Neutrophil (primary cell): ENCODE data around the gene BCAP31.
"Not testable (repeated sequence)": the region's sequence is repeated elsewhere in the genome, so short reads cannot be mapped to it uniquely, and the experiment has no call there.

Experiments used
- H3K27ac ChIP-seq: fragments of 200-600 bp; sonication (generic); 2 replicates; pipeline ENCODE4 v1.5.1; 2016; ENCODE audit warnings: mild to moderate bottlenecking, moderate library complexity
- H3K27me3 ChIP-seq: fragments of 200-600 bp; sonication (generic); 2 replicates; pipeline ENCODE4 v1.6.0; 2016; ENCODE audit warnings: mild to moderate bottlenecking
- H3K36me3 ChIP-seq: fragments of 200-600 bp; sonication (generic); 2 replicates; pipeline ENCODE4 v1.5.1; 2017
- H3K4me1 ChIP-seq, 2 experiments: fragments of 200-600 bp in 1 of 2; sonication (generic) in 1 of 2; 1 replicate in 1 of 2; 2 replicates in 1 of 2; pipeline versions ENCODE4 v1.5.1 to v1.6.1; 2013 to 2016; ENCODE audit warnings: low read depth in 1 of 2, low read length in 1 of 2, mild to moderate bottlenecking in 1 of 2, moderate library complexity in 1 of 2; ENCODE audit not compliant: control insufficient read depth in 1 of 2, insufficient read depth in 1 of 2
- H3K4me3 ChIP-seq, 2 experiments: fragments of 200-600 bp in 1 of 2; sonication (generic) in 1 of 2; 1 replicate in 1 of 2; 2 replicates in 1 of 2; pipeline ENCODE4 v1.5.1; 2013 to 2016; ENCODE audit warnings: low read depth in 1 of 2, low read length in 1 of 2, mild to moderate bottlenecking in 1 of 2, moderate library complexity in 1 of 2
- H3K9me3 ChIP-seq: fragments of 200-600 bp; sonication (generic); 2 replicates; pipeline ENCODE4 v1.5.1; 2016
- TF ChIP-seq, protein P1 (sequence below): fragments of 200-600 bp; sonication (generic); IDR thresholded peaks from 2 replicates; pipeline ENCODE4 v1.5.1; 2016; ENCODE audit warnings: antibody characterized with exemption

The BCAP31 gene

DNA sequence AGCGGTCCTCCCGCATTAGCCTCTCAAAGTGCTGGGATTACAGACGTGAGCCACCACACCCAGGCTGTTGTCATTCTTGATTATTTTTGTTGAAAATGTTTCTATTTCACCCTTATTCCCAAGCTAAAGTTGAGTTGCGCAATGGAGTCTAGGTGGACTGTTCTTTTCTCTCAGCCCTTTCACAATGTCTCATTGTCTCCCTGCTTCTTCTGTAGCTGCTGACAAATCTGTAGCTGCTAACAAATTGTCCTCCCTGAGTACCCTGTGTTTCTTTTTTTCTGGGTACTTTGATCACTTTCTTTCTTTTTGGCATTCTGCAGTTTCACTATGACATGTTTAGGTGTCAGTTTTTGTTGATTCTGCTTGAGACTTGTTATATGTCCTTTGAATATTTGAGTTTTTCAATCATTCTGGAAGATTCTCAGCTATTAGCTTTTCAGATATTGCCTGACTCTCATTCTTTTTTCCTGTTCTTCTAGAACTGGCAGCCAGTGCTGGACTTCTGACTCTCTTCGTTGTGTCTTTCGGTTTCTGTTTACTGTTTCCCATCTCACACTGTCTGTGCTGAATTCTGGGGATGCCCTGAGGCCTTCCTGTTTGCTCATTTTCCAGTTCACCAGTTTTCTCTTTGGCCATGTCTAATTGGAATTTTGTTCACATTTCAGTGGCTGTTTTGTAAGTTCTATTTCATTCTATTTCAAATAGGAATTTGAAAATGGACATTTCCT is 7.1 kb upstream of the BCAP31 start:
- Histone ChIP-seq H3K9me3 (no peaks in the 10 kb centered on the region), H3K27ac (no peak overlapping the region)

DNA sequence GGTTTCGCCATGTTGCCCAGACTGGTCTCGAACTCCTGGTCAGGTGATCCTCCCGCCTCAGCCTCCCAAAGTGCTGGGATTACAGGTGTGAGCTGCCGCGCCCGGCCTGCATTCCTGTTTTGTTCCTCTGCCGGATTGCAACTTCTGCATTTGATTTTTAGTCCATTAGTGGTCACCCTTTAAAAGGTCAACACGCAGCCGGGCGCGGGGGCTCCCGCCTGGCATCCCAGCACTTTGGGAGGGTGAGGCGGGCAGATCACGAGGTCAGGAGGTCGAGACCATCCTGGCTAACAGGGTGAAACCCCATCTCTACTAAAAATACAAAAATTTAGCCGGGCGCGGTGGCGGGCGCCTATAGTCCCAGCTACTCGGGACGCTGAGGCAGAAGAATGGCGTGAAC is 5.9 kb upstream of the BCAP31 start:
- not testable (repeated sequence) for H3K36me3 ChIP-seq, H3K4me3 ChIP-seq, H3K9me3 ChIP-seq, H3K27me3 ChIP-seq, H3K27ac ChIP-seq
- peaks cover 30 to 31% of the 10 kb centered on the region in 2 experiments for H3K4me1 ChIP-seq

More for the DNA sequence above, 7.1 kb upstream of the BCAP31 start:
- Histone ChIP-seq H3K36me3 (peaks cover 13% of the 10 kb centered on the region), H3K4me1 (peaks cover 18 to 21% of the 10 kb centered on the region in 2 experiments), H3K4me3 (no peak overlapping the region), H3K27me3 (no peaks in the 10 kb centered on the region)
- TF ChIP-seq, protein P1, sequence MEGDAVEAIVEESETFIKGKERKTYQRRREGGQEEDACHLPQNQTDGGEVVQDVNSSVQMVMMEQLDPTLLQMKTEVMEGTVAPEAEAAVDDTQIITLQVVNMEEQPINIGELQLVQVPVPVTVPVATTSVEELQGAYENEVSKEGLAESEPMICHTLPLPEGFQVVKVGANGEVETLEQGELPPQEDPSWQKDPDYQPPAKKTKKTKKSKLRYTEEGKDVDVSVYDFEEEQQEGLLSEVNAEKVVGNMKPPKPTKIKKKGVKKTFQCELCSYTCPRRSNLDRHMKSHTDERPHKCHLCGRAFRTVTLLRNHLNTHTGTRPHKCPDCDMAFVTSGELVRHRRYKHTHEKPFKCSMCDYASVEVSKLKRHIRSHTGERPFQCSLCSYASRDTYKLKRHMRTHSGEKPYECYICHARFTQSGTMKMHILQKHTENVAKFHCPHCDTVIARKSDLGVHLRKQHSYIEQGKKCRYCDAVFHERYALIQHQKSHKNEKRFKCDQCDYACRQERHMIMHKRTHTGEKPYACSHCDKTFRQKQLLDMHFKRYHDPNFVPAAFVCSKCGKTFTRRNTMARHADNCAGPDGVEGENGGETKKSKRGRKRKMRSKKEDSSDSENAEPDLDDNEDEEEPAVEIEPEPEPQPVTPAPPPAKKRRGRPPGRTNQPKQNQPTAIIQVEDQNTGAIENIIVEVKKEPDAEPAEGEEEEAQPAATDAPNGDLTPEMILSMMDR, result no peak

DNA sequence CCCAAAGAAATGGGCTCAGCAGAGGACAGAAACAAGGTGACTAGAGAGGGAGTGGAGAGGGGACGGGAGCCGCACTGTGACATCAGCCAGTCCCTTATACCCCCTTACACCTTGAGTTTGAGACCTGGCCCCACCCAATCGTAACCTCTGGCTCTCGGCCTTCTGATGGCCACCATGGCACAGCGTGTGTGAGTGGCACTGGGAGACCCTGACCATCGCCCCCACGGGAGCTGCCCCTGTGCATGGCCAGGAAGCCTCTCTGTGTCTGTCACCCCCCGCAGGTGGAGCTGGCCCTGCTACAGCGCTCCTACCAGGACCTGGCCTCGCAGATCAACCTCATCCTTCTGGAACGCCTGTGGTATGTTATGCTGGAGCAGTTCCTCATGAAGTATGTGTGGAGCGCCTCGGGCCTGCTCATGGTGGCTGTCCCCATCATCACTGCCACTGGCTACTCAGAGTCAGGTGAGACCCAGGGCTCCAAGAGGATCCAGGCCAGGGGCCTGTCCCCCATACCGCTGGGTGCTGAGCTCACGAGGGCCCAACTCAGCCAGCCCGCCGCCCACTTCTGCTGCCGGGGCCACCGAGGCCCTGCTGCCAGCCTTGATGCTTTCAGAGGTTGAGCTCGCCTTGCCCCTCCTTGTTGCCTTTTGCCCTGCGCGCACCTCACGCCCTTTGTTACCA is 4.9 kb upstream of the BCAP31 start:
- Histone ChIP-seq H3K36me3 (peaks cover 6% of the 10 kb centered on the region), H3K4me1 (peaks cover 32 to 33% of the 10 kb centered on the region in 2 experiments), H3K9me3 (no peaks in the 10 kb centered on the region), H3K4me3 (no peak overlapping the region), H3K27ac (no peak overlapping the region), H3K27me3 (no peaks in the 10 kb centered on the region)
- TF ChIP-seq, protein P1, result no peak

DNA sequence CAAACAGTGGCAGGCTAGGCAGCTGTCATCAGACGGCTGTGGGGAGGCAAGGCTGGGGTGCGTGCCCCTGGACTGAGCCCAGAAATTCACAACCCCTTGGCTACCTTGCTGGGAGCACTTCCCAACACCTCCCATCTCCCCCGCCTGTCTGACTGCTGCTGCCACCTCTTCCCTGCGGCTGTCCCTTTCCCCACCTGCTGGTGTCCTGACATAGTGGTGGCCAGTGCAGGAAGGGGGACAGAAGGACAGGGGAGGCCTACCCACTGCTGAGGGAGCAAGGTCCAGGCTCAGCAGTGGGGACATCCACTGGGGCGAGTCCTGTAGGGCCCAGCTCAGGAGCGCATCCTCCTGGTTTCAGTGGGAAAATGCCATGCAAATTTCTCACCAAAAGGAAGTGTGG is 3.9 kb upstream of the BCAP31 start:
- Histone ChIP-seq H3K9me3 (no peaks in the 10 kb centered on the region), H3K27me3 (no peaks in the 10 kb centered on the region), H3K27ac (peak overlapping the region; percentile 94), H3K36me3 (peaks cover 6% of the 10 kb centered on the region), H3K4me1 (peaks cover 33 to 36% of the 10 kb centered on the region in 2 experiments), H3K4me3 (no peak overlapping the region)
- TF ChIP-seq, protein P1, result no peak

DNA sequence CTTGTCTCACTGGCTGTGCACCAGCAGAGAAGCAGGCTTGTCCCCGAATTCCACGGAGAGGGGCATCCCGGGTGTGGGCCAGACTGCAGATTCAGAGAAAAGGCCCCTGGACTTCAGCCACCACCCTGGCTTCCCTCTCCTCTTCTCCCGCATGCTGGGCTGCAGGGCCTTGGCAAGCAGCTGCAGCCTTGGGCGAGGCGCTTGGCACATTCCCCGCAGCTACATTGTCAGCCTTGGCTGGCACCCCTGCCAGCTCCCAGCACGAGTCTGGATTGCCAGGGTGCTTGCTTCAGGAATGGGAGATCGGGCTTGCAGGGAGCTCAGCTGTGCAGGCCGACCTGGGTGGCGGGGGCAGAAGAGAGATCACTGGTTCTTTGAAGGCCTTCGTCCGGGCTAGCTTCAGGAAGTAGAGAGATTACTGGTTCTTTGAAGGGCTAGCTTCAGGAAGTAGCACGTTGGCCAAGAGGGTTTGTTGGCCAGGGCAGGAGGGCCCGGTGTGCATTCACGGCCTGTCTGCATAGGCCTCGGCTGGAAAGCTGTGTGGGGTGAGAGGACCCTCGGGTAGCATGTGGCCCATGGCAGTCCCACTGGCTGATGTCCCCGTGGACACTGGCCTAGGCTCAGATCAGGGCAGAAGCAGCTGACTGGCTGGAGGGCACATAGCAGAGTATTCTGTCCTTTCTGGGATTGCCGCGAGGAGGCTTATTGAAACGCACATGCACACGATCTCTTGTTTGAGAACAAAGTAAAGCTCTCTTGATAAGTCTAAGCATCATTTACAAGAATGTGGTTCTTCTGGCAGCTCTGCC is 3.1 kb upstream of the BCAP31 start:
- H3K4me3 ChIP-seq, result peak overlapping the region; percentile 66 to 70
- H3K4me1 ChIP-seq, result peaks cover 40 to 44% of the 10 kb centered on the region in 2 experiments
- H3K27ac ChIP-seq, result peak overlapping the region; percentile 94
- TF ChIP-seq, protein P1, result no peak
- H3K36me3 ChIP-seq, result peaks cover 6% of the 10 kb centered on the region
- no peaks in the 10 kb centered on the region for H3K9me3 ChIP-seq
- H3K27me3 ChIP-seq, result no peaks in the 10 kb centered on the region
